COLO668 (cell line): ENCODE results near the gene SLC1A3.

Source experiments
- DNase-seq: peaks from one replicate; lab custom pipeline; 2025; ENCODE audit not compliant: unreplicated experiment; lab: John Stamatoyannopoulos, UW

Gene SLC1A3

GRCh38 chr5:36710039-36710438, 103.6 kb downstream of the SLC1A3 start:
- no peak for DNase-seq

- DNase-seq, result no peak
These were observed 106.3 kb downstream of the SLC1A3 start for GRCh38 chr5:36712706-36713105.

- DNase-seq, result no peak
These were observed 107.1 kb downstream of the SLC1A3 start for GRCh38 chr5:36713541-36713940.

- DNase-seq, result no peak
These were observed 110.8 kb downstream of the SLC1A3 start for GRCh38 chr5:36717131-36717695.

- no peak for DNase-seq
These were observed 112.9 kb downstream of the SLC1A3 start for GRCh38 chr5:36719282-36719681.

GRCh38 chr5:36720688-36721087, 114.3 kb downstream of the SLC1A3 start:
- DNase-seq, result no peak

GRCh38 chr5:36721664-36722235, 115.3 kb downstream of the SLC1A3 start:
- DNase-seq, result no peak

- no peak for DNase-seq
These were observed 116.5 kb downstream of the SLC1A3 start for GRCh38 chr5:36722900-36723299.

- DNase-seq, result no peak
These were observed 117.5 kb downstream of the SLC1A3 start for GRCh38 chr5:36723912-36724311.

- DNase-seq, result no peak
These were observed 118.3 kb downstream of the SLC1A3 start for GRCh38 chr5:36724467-36725332.

GRCh38 chr5:36726317-36726716, 119.9 kb downstream of the SLC1A3 start:
- no peak for DNase-seq

- DNase-seq, result no peak
These were observed 120.4 kb downstream of the SLC1A3 start for GRCh38 chr5:36726767-36727166.

- DNase-seq, result peak; percentile 15
These were observed 122.5 kb downstream of the SLC1A3 start for GRCh38 chr5:36728697-36729543.

GRCh38 chr5:36730537-36731216, 124.3 kb downstream of the SLC1A3 start:
- no peak for DNase-seq

GRCh38 chr5:36733183-36733582, 126.8 kb downstream of the SLC1A3 start:
- DNase-seq, result no peak

- DNase-seq, result peak; percentile 23
These were observed 128.0 kb downstream of the SLC1A3 start for GRCh38 chr5:36734422-36734821.

- DNase-seq, result no peak
These were observed 129.5 kb downstream of the SLC1A3 start for GRCh38 chr5:36735891-36736290.
